GM19035 (cell line): ENCODE measurements around the gene CLTB.

Experiments used
- ATAC-seq: cut with Tn5 transposase; IDR thresholded peaks from one replicate; pipeline ENCODE4 v1.9.1; 2021; ENCODE audit not compliant: unreplicated experiment

CLTB gene

GRCh38 chr5:176383961-176384360 lies 32.4 kb downstream of the CLTB start:
- ATAC-seq, result no peak

- ATAC-seq, result no peak
Observed at GRCh38 chr5:176383248-176383905, 33.0 kb downstream of the CLTB start.

- no peak for ATAC-seq
Observed at GRCh38 chr5:176382721-176383120, 33.6 kb downstream of the CLTB start.

- ATAC-seq, result no peak
Observed at GRCh38 chr5:176381979-176382378, 34.4 kb downstream of the CLTB start.

GRCh38 chr5:176381423-176381822 lies 34.9 kb downstream of the CLTB start:
- ATAC-seq, result no peak

- no peak for ATAC-seq
Observed at GRCh38 chr5:176379881-176380280, 36.5 kb downstream of the CLTB start.

- no peak for ATAC-seq
Observed at GRCh38 chr5:176373100-176373818, 43.1 kb downstream of the CLTB start.

GRCh38 chr5:176371621-176372539 lies 44.5 kb downstream of the CLTB start:
- ATAC-seq, result no peak

- ATAC-seq, result no peak
Observed at GRCh38 chr5:176369934-176370711, 46.2 kb downstream of the CLTB start.

- no peak for ATAC-seq
Observed at GRCh38 chr5:176368726-176369125, 47.6 kb downstream of the CLTB start.

GRCh38 chr5:176366232-176366894 lies 50.0 kb downstream of the CLTB start:
- ATAC-seq, result no peak

- ATAC-seq, result peak; percentile 33
Observed at GRCh38 chr5:176365351-176366231, 50.7 kb downstream of the CLTB start, which contains the start of gene ARL10. TSS of gene ARL10 (plus strand) at chr5:176365487. CDS start at chr5:176365564, 77 bp downstream.

- ATAC-seq, result no peak
Observed at GRCh38 chr5:176364765-176365350, 51.5 kb downstream of the CLTB start.

- ATAC-seq, result peak; percentile 14
Observed at GRCh38 chr5:176362233-176362490, 54.2 kb downstream of the CLTB start.

GRCh38 chr5:176361437-176362232 lies 54.7 kb downstream of the CLTB start, which contains the start of gene KIAA1191:
TSS of gene KIAA1191 (minus strand) at chr5:176361764. CDS start at chr5:176359508, 2,256 bp downstream.
- ATAC-seq, result peak; percentile 86

- no peak for ATAC-seq
Observed at GRCh38 chr5:176360894-176361436, 55.4 kb downstream of the CLTB start.

- no peak for ATAC-seq
Observed at GRCh38 chr5:176359658-176360057, 56.7 kb downstream of the CLTB start.

- ATAC-seq, result no peak
Observed at GRCh38 chr5:176356179-176356566, 60.2 kb downstream of the CLTB start.
